PC-3 (cell line): Measurements from ENCODE around the gene ABCA2. TPM values are rescaled to one million over a fixed set of nuclear protein-coding genes. Genes with fewer than 3 reads are reported as not detected.

Source experiments
- ATAC-seq: fragments of 200-7000 bp; cut with Tn5 transposase; 2 replicates; pipeline ENCODE4 v1.9.1; 2020; ENCODE audit warnings: mild to moderate bottlenecking, moderate library complexity
- BruUV-seq: library from RNA; stranded (reverse); fragments of 400-500 nt; replicated peaks from 2 replicates; lab custom pipeline; 2021; lab: Mats Ljungman, UMichigan
- CTCF ChIA-PET: fragments of 300-600 bp; sonication (Branson Sonifier 250); formaldehyde crosslinking; loops from one replicate; lab custom pipeline; 2022; ENCODE audit warnings: antibody characterized with exemption; lab: Charles Lee
- POLR2A ChIA-PET: fragments of 300-600 bp; sonication (Branson Sonifier 250); formaldehyde crosslinking; loops from one replicate; lab custom pipeline; 2022; ENCODE audit warnings: antibody characterized with exemption; ENCODE audit not compliant: unreplicated experiment; lab: Charles Lee
- DNase-seq: peaks from one replicate; pipeline ENCODE4 v3.0.0-alpha.2; 2015
- H2AFZ ChIP-seq: fragments of 300-600 bp; sonication (generic); 2 replicates; pipeline ENCODE4 v1.6.0; 2016; ENCODE audit warnings: antibody characterized with exemption, low read length
- H3F3A ChIP-seq: fragments of 300-600 bp; sonication (generic); one replicate; pipeline ENCODE4 v1.6.0; 2017; ENCODE audit warnings: antibody characterized with exemption, low read length, control low read depth, mild to moderate bottlenecking; ENCODE audit not compliant: unreplicated experiment
- H3K27ac ChIP-seq: fragments of 300-600 bp; sonication (generic); 2 replicates; pipeline ENCODE4 v1.5.1; 2016; ENCODE audit warnings: mild to moderate bottlenecking, low read length
- H3K27me3 ChIP-seq: fragments of 300-600 bp; sonication (generic); 2 replicates; pipeline ENCODE4 v1.6.1; 2016; ENCODE audit warnings: low read length, mixed read lengths
- H3K36me3 ChIP-seq: fragments of 300-600 bp; sonication (generic); 2 replicates; pipeline ENCODE4 v1.6.1; 2016; ENCODE audit warnings: low read depth, mixed run types, low read length, mixed read lengths
- H3K4me1 ChIP-seq: fragments of 300-600 bp; sonication (generic); 2 replicates; pipeline ENCODE4 v1.5.1; 2016; ENCODE audit warnings: low read length; ENCODE audit not compliant: insufficient read depth
- H3K4me2 ChIP-seq: fragments of 300-600 bp; sonication (generic); 2 replicates; pipeline ENCODE4 v1.6.0; 2016; ENCODE audit warnings: low read length
- H3K4me3 ChIP-seq: fragments of 300-600 bp; sonication (generic); 2 replicates; pipeline ENCODE4 v1.5.1; 2016; ENCODE audit warnings: mild to moderate bottlenecking, low read length, mixed read lengths
- H3K79me2 ChIP-seq: fragments of 300-600 bp; sonication (generic); 2 replicates; pipeline ENCODE4 v1.6.1; 2017; ENCODE audit warnings: low read length, mixed read lengths
- H3K9ac ChIP-seq: fragments of 300-600 bp; sonication (generic); 2 replicates; pipeline ENCODE4 v1.6.0; 2016; ENCODE audit warnings: mild to moderate bottlenecking, low read length
- H3K9me2 ChIP-seq: fragments of 300-600 bp; sonication (generic); replicated peaks from 2 replicates; pipeline ENCODE4 v1.6.1; 2016; ENCODE audit warnings: mixed run types, low read length, mixed read lengths
- H3K9me3 ChIP-seq: fragments of 300-600 bp; sonication (generic); 2 replicates; pipeline ENCODE4 v1.6.1; 2016; ENCODE audit warnings: low read length, mixed read lengths
- H4K20me1 ChIP-seq: fragments of 300-600 bp; sonication (generic); 2 replicates; pipeline ENCODE4 v1.6.1; 2016; ENCODE audit warnings: low read length, mixed read lengths
- EZH2 ChIP-seq: fragments of 300-600 bp; sonication (generic); IDR thresholded peaks from one replicate; pipeline ENCODE4 v1.6.1; 2017; ENCODE audit warnings: antibody characterized with exemption, mild to moderate bottlenecking, low read length; ENCODE audit not compliant: unreplicated experiment
- EZH2phosphoT487 ChIP-seq: fragments of 300-600 bp; sonication (generic); IDR thresholded peaks from 2 replicates; pipeline ENCODE4 v1.6.1; 2018; ENCODE audit warnings: mild to moderate bottlenecking, antibody characterized with exemption, low read length, borderline replicate concordance
- intact Hi-C: fragments of 100-400 bp; cut with micrococcal nuclease; formaldehyde crosslinking; loops from 2 replicates; pipeline ENCODE4 v1.9.0; 2023
- total RNA-seq: library from RNA; depleted of rRNA; stranded (reverse); fragments of >200 nt; gene quantifications from 2 replicates; pipeline ENCODE4 v1.2.3, GENCODE V29; 2014
- TF ChIP-seq, protein P1 (sequence below): fragments of 300-600 bp; sonication (generic); conservative IDR thresholded peaks from 2 replicates; pipeline ENCODE4 v1.5.1; 2017; ENCODE audit warnings: antibody characterized with exemption, low read depth, mild to moderate bottlenecking, low read length

ABCA2 gene
- total RNA-seq, 1 experiment from 2014 or later, result 31.5 TPM

DNA sequence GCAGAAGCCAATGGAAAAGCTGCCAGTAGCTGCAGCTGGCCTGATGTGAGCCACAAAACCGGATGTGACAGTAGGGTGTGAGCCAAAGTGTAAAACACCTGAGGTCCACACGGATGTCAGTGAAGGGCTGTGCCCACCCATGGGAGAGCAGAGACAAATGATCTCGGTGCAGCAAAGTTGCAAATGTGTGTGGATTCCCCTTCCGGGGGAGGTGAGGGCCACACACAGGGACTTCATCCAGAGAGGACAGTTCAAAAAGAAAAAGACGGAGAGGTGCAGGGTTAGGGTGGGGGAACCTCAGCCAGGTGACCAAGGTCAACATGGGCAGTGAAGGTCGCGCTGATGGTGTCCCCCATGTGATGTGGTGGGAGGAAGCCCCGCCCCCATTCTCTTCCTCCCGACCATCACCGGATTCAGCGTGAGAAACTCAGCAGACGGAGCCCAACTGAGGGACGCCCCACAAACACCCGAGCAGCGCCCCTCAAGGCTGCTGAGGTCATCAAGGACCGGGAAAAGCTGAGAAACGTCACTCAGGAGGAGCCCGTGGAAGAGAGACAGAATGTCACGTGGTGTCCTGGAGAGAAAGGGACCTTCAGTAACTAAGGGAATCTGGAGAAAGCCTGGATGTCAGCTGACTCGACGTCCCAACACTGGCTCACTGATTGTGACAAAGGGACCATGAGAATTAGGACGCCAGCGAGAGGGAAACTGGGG is 62.1 kb downstream of the ABCA2 start:
- no peak overlapping the region for H3K9ac ChIP-seq
- H3F3A ChIP-seq, result no peaks in the 10 kb centered on the region
- no TSS peak for BruUV-seq
- no peak overlapping the region for H3K4me2 ChIP-seq
- no peak overlapping the region for H3K27ac ChIP-seq
- H3K27me3 ChIP-seq, result no peaks in the 10 kb centered on the region
- no peak overlapping the region for H2AFZ ChIP-seq
- intact Hi-C loops, result no loop called here
- no peaks in the 10 kb centered on the region for H3K9me2 ChIP-seq
- no peaks in the 10 kb centered on the region for H3K9me3 ChIP-seq
- H3K79me2 ChIP-seq, result no peaks in the 10 kb centered on the region
- H3K4me1 ChIP-seq, result peaks cover 8% of the 10 kb centered on the region
- TF ChIP-seq EZH2 (no peak), EZH2phosphoT487 (no peak)
- TF ChIP-seq, protein P1, sequence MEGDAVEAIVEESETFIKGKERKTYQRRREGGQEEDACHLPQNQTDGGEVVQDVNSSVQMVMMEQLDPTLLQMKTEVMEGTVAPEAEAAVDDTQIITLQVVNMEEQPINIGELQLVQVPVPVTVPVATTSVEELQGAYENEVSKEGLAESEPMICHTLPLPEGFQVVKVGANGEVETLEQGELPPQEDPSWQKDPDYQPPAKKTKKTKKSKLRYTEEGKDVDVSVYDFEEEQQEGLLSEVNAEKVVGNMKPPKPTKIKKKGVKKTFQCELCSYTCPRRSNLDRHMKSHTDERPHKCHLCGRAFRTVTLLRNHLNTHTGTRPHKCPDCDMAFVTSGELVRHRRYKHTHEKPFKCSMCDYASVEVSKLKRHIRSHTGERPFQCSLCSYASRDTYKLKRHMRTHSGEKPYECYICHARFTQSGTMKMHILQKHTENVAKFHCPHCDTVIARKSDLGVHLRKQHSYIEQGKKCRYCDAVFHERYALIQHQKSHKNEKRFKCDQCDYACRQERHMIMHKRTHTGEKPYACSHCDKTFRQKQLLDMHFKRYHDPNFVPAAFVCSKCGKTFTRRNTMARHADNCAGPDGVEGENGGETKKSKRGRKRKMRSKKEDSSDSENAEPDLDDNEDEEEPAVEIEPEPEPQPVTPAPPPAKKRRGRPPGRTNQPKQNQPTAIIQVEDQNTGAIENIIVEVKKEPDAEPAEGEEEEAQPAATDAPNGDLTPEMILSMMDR, result no peak
- DNase-seq (no peak), ATAC-seq (no peak)
- no peak overlapping the region for H3K4me3 ChIP-seq
- CTCF ChIA-PET, result no interaction called here
- POLR2A ChIA-PET, result no interaction called here
- no peaks in the 10 kb centered on the region for H4K20me1 ChIP-seq
- H3K36me3 ChIP-seq, result no peaks in the 10 kb centered on the region

DNA sequence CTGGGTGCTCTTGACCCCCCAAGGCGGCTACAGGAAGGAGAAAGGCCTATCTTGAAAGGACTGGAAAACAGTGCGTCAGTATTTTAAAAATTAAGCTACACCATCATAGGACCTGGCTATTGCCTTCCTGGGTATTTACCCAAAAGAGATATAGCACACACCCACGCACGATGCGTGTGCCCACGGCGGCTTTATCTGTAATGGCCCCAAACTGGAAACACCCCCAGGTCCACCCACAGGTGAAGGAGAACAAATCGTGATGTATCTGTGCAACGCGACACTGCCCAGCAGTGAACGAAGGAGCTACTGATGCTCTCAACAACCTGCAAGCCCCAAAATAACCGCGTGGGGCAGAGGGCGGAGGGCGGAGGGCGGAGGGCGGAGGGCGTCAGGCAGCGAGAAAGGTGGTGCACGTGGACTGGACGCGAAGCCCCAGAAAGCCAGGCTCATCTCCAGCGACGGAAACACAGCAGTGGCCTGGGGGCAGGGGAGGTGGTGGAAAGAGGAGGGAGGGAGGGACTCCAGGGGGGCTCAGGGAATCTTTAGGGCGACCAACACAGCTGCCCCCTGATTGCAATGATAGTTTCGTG is 63.1 kb downstream of the ABCA2 start:
- H2AFZ ChIP-seq, result peak overlapping the region; percentile 55; the same call in 1 of the 2 replicates
- no peaks in the 10 kb centered on the region for H3K27me3 ChIP-seq
- peak overlapping the region; percentile 54; the same call in 1 of the 2 replicates for H3K4me2 ChIP-seq
- TF ChIP-seq, protein P1, result no peak
- TF ChIP-seq EZH2 (no peak), EZH2phosphoT487 (no peak)
- H3K9me3 ChIP-seq, result no peaks in the 10 kb centered on the region
- no peak overlapping the region for H3K4me3 ChIP-seq
- H3K4me1 ChIP-seq, result peaks cover 8% of the 10 kb centered on the region
- BruUV-seq, result no TSS peak
- no peak overlapping the region for H3K9ac ChIP-seq
- no peak overlapping the region for H3K27ac ChIP-seq
- H3K9me2 ChIP-seq, result no peaks in the 10 kb centered on the region
- DNase-seq (no peak), ATAC-seq (no peak)
- no peaks in the 10 kb centered on the region for H3K79me2 ChIP-seq
- CTCF ChIA-PET, result interaction anchor here (0.5 to 0.7 kb wide), 2 partner anchors 10 to 17 kb away, joined by 3 to 7 read pairs; no protein-coding TSS in a partner anchor
- no peaks in the 10 kb centered on the region for H4K20me1 ChIP-seq
- POLR2A ChIA-PET, result no interaction called here
- intact Hi-C loops, result no loop called here
- H3F3A ChIP-seq, result no peaks in the 10 kb centered on the region
- H3K36me3 ChIP-seq, result no peaks in the 10 kb centered on the region
